ENCODE data around the gene SETD4.

- TF ChIP-seq CTCF (IDR thresholded peaks at IDR 0.05) (no peak), POLR2A (IDR thresholded peaks at IDR 0.05) (no peak), POLR2AphosphoS5 (IDR thresholded peaks at IDR 0.05) (no peak)
Observed at GRCh38 chr21:36015045-36015444, 45.3 kb downstream of the SETD4 start.

All from prostate gland (tissue), 2 donors.